Endothelial cell of umbilical vein (primary cell): ENCODE data around the gene SPTLC2. TPM values are rescaled to one million over a fixed set of nuclear protein-coding genes. Genes with fewer than 3 reads are reported as not detected.

Experiments used
- BruUV-seq: library from RNA; stranded (reverse); fragments of 400-500 nt; replicated peaks from 2 replicates; lab custom pipeline; 2021; lab: Mats Ljungman, UMichigan
- CTCF ChIA-PET: fragments of 300-600, 350-600 bp; sonication (Branson Sonifier 250); formaldehyde crosslinking; loops from one replicate; lab custom pipeline; 2021; ENCODE audit warnings: antibody characterized with exemption, inconsistent platforms; lab: Charles Lee
- POLR2A ChIA-PET: fragments of 300-600, 350-600 bp; sonication (Branson Sonifier 250); formaldehyde crosslinking; loops from one replicate; lab custom pipeline; 2021; ENCODE audit warnings: antibody characterized with exemption, inconsistent platforms; lab: Charles Lee
- DNase-seq: peaks from one replicate; pipeline ENCODE4 v3.0.0-alpha.2; 2011; ENCODE audit warnings: low read depth, low spot score
- FAIRE-seq: peaks from 2 replicates; lab custom pipeline; 2011; peaks lifted over from hg19 to GRCh38; lab: Jason Lieb, UNC
- H2AFZ ChIP-seq: 2 replicates; pipeline ENCODE4 v1.6.0; 2012; ENCODE audit warnings: low read depth, low read length, control low read depth, inconsistent platforms
- H3K27ac ChIP-seq: 2 replicates; pipeline ENCODE4 v1.5.1; 2011; ENCODE audit warnings: low read depth, mild to moderate bottlenecking, control low read depth, low read length, moderate library complexity; ENCODE audit not compliant: insufficient read depth
- H3K27me3 ChIP-seq, 2 experiments: 2 replicates each; pipeline versions ENCODE4 v1.6.0 to v1.6.1; 2011; ENCODE audit warnings: low read length in 2 of 2, mixed read lengths in 1 of 2; ENCODE audit not compliant: control insufficient read depth in 2 of 2, insufficient read depth in 2 of 2
- H3K36me3 ChIP-seq, 2 experiments: 2 replicates in 1 of 2; 3 replicates in 1 of 2; pipeline ENCODE4 v1.5.1; 2011; ENCODE audit warnings: low read length in 2 of 2, mild to moderate bottlenecking in 1 of 2, moderate library complexity in 1 of 2; ENCODE audit not compliant: control insufficient read depth in 2 of 2, insufficient read depth in 2 of 2; ENCODE audit errors: extremely low read depth in 1 of 2
- H3K4me1 ChIP-seq: 3 replicates; pipeline ENCODE4 v1.5.1; 2011; ENCODE audit warnings: mild to moderate bottlenecking, low read length; ENCODE audit not compliant: control insufficient read depth, insufficient read depth; ENCODE audit errors: extremely low read depth
- H3K4me2 ChIP-seq: 2 replicates; pipeline ENCODE4 v1.6.1; 2011; ENCODE audit warnings: low read length, control low read depth, mixed read lengths; ENCODE audit not compliant: insufficient read depth
- H3K4me3 ChIP-seq, 3 experiments: fragments of 200-600 bp in 1 of 3; sonication (generic), shearing (Covaris generic) in 1 of 3; replicated peaks in 1 of 3; 2 replicates each; pipeline ENCODE4 v1.5.1; 2011 to 2016; ENCODE audit warnings: control low read depth in 3 of 3, low read length in 3 of 3, mild to moderate bottlenecking in 2 of 3, inconsistent platforms in 1 of 3, low read depth in 1 of 3, moderate library complexity in 1 of 3; ENCODE audit not compliant: insufficient read depth in 1 of 3
- H3K79me2 ChIP-seq: 2 replicates; pipeline ENCODE4 v1.6.0; 2012; ENCODE audit warnings: low read length, inconsistent platforms; ENCODE audit not compliant: control insufficient read depth, insufficient read depth
- H3K9ac ChIP-seq: replicated peaks from 2 replicates; pipeline ENCODE3; 2011; ENCODE audit warnings: low read length, control low read depth; ENCODE audit not compliant: insufficient read depth; ENCODE audit errors: extremely low read depth
- H3K9me1 ChIP-seq: replicated peaks from 3 replicates; pipeline ENCODE4 v1.6.0; 2011; ENCODE audit warnings: mild to moderate bottlenecking, low read length; ENCODE audit not compliant: control insufficient read depth, insufficient read depth; ENCODE audit errors: extremely low read depth
- H3K9me3 ChIP-seq: replicated peaks from 2 replicates; pipeline ENCODE4 v1.5.1; 2012; ENCODE audit warnings: low read length, inconsistent platforms; ENCODE audit not compliant: control insufficient read depth, insufficient read depth
- H4K20me1 ChIP-seq: replicated peaks from 2 replicates; pipeline ENCODE3; 2011; ENCODE audit warnings: mild to moderate bottlenecking, low read length; ENCODE audit not compliant: control insufficient read depth, insufficient read depth; ENCODE audit errors: extremely low read depth
- CTCF ChIP-seq, 2 donors: IDR thresholded peaks; 1 replicate in 1 of 2; 2 replicates in 1 of 2; pipeline ENCODE4 v1.5.1; 2011; ENCODE audit warnings: low read length in 2 of 2, mild to moderate bottlenecking in 2 of 2, moderate library complexity in 2 of 2, control low read depth in 1 of 2, inconsistent platforms in 1 of 2, low read depth in 1 of 2; ENCODE audit not compliant: insufficient read depth in 1 of 2; ENCODE audit errors: extremely low read depth in 1 of 2
- EZH2 ChIP-seq: IDR thresholded peaks from 2 replicates; pipeline ENCODE4 v1.6.1; 2012; ENCODE audit warnings: borderline replicate concordance, low read depth, mild to moderate bottlenecking, moderate library complexity, low read length, inconsistent platforms; ENCODE audit not compliant: severe bottlenecking
- FOS ChIP-seq: IDR thresholded peaks from 2 replicates; pipeline ENCODE4 v1.6.1; 2011; ENCODE audit warnings: mild to moderate bottlenecking, low read length, moderate library complexity, borderline replicate concordance; ENCODE audit not compliant: insufficient read depth
- GATA2 ChIP-seq: IDR thresholded peaks from 2 replicates; pipeline ENCODE4 v1.7.0; 2011; ENCODE audit warnings: low read depth, mild to moderate bottlenecking, moderate library complexity, mixed read lengths, low read length; ENCODE audit not compliant: insufficient read length, insufficient read depth
- JUN ChIP-seq: IDR thresholded peaks from 2 replicates; pipeline ENCODE4 v1.6.1; 2011; ENCODE audit warnings: borderline replicate concordance, low read depth; ENCODE audit not compliant: insufficient read length, insufficient read depth
- MAX ChIP-seq: IDR thresholded peaks from 2 replicates; pipeline ENCODE4 v1.6.1; 2011; ENCODE audit not compliant: insufficient read depth, insufficient read length
- MYC ChIP-seq: IDR thresholded peaks from one replicate; pipeline ENCODE4 v1.6.1; 2011; ENCODE audit warnings: mild to moderate bottlenecking, low read depth, low read length
- POLR2A ChIP-seq: IDR thresholded peaks from 2 replicates; pipeline ENCODE4 v1.6.1; 2012; ENCODE audit warnings: low read depth, mild to moderate bottlenecking, control low read depth, low read length
- POLR2AphosphoS5 ChIP-seq: IDR thresholded peaks from 2 replicates; pipeline ENCODE4 v1.6.1; 2012; ENCODE audit warnings: low read depth, mild to moderate bottlenecking, control low read depth, low read length, moderate library complexity; ENCODE audit not compliant: insufficient read depth
- dilution Hi-C: fragments of 300-500 bp; cut with MboI; formaldehyde crosslinking; loops from one replicate; pipeline ENCODE4 v1.15.0; 2019; ENCODE audit warnings: low sequenced_read_pairs; ENCODE audit not compliant: extremely low pct_ligation_motif_present
- intact Hi-C: fragments of 100-400 bp; cut with micrococcal nuclease; formaldehyde crosslinking; loops from one replicate; pipeline ENCODE4 v1.10.0; 2022
- polyA plus RNA-seq, 4 experiments: library from polyadenylated mRNA; depleted of rRNA in 3 of 4; stranded (reverse) in 3 of 4; unstranded in 1 of 4; fragments of >200 nt; gene quantifications; 2 replicates each; pipeline versions ENCODE4 v1.2.1 to v1.2.3, GENCODE V29; 2011 to 2012; ENCODE audit warnings: missing spikeins in 1 of 4
- total RNA-seq: library from RNA; stranded (reverse); gene quantifications from 2 replicates; pipeline ENCODE4 v1.2.3, GENCODE V29; 2021

Gene SPTLC2
- total and polyA plus RNA-seq, 2 donors (not counting 3 experiments of a cell fraction or from before 2014, with no cell fraction given), result 19.1 to 71.3 TPM

GRCh38 chr14:77584809-77585208 is 31.6 kb downstream of the SPTLC2 start:
- Histone ChIP-seq H3K9me1 (no peaks in the 10 kb centered on the region), H3K27ac (no peak overlapping the region), H3K79me2 (peaks cover 76% of the 10 kb centered on the region), H3K4me3 (no peak overlapping the region), H3K4me1 (peaks cover 55% of the 10 kb centered on the region), H3K9ac (no peak overlapping the region), H3K27me3 (no peaks in the 10 kb centered on the region), H2AFZ (no peak overlapping the region), H3K4me2 (no peak overlapping the region), H3K9me3 (no peaks in the 10 kb centered on the region), H3K36me3 (no peaks in the 10 kb centered on the region), H4K20me1 (no peaks in the 10 kb centered on the region)
- DNase-seq (no peak), FAIRE-seq (no peak)
- POLR2A ChIA-PET, result no interaction called here
- BruUV-seq, result no TSS peak
- intact Hi-C loops, result no loop called here
- dilution Hi-C loops, result no loop called here
- TF ChIP-seq POLR2AphosphoS5 (no peak), MAX (no peak), FOS (no peak), MYC (no peak), GATA2 (no peak), JUN (no peak), EZH2 (no peak), POLR2A (no peak), CTCF (IDR thresholded peaks at IDR 0.05; ENCODE audit: extremely low read depth in 1 of 2, insufficient read depth in 1 of 2, low read depth in 1 of 2, low read length in 2 of 2) (no peak)
- CTCF ChIA-PET, result no interaction called here
